NCI-H2107 (cell line): Measurements from ENCODE around the gene SHISA9.

Source experiments
- DNase-seq: peaks from one replicate; lab custom pipeline; 2025; lab: John Stamatoyannopoulos, UW

Gene SHISA9

DNA sequence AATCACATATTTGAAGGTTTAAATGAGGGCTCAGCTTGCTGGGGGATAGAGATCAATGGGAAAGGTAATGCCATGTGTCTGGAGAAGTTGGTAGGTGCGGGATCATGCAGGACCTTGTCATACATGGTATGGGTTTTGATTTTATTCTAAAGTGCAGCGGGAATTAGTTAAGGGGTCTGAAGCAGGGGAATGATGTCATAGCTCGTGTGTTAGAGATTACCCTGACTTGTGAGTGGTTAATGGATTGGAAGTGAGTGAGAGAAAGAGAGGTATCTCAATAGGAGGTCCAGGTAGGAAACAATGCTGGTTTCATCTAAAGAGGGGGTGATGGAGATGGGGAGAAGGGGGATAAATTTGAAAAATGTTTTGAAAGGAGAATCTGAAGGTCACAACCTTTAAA is 280.0 kb downstream of the SHISA9 start:
- DNase-seq = no peak

DNA sequence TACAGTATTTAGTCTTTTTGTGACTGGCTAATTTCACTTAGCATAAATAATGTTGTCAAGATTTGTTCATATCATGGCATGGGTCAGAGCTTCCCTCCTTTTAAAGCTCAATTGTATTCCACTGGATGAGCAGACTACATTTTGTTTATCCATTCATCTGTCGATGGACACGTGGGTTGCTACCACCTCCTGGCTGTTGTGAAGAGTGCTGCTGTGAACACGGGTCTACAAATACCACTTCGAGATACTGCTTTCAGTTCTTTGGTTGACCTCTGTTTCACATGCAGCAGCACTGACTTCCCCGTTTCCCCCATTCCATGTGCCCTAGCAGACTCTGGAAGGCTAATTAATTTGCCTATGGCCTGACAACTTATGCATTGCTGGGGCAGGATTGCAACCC is 285.4 kb downstream of the SHISA9 start:
- no peak for DNase-seq

DNA sequence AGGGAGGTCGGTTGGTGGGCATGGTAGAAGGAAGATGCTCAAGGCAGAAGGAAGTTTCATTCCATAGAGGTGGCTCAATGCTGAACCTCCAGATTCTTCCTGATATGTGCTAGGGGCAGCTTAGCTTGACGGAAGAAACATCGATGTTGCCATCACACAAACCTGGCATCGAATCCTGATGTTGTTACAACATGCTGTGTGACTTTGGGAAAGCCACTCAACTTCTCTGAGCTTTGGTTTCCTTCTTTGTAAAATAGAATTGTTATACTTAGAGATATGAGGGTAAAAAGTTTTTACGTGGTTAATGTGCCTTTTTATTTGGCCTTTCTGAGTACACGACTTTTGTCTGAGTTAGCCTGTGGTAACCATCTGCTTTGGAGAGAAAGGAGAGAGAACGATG is 287.9 kb downstream of the SHISA9 start:
- DNase-seq = no peak

DNA sequence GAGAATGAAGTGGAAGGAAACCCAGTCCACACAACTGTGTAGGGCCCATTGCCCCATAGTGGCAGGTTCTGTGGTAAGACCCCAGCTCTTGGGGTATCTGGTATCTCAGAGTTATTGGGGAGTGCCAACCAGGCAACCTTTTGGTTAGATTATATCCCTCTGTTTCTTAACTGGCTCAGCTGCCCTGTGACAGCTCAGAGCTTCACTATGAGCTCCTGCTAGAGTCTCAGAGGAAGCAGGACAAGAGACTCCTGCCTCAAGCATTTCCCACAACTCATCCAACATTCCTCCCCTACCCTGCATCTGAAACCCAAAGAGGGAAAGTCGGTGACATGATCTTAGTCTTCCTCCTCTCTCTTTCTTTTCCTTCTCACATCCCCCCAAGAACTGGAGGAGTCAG is 292.3 kb downstream of the SHISA9 start:
- no peak for DNase-seq

DNA sequence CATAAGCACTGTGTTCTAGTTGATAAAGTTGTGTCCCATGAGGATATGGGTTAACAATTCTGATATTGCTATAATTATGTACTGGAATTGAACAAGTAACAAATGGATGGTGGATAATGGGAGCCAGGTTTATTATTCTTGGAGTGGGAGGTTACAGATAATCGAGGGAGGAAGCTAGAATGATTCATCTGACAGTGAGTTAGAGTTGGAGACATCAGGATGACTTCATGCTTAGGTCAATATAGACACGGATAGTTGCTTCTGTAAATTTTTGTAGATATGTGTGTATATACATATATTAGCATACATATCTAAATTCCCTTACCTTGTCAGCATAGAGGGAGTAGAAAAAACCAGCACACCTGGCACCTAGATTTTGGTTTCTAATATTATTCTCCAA is 293.4 kb downstream of the SHISA9 start:
- no peak for DNase-seq

DNA sequence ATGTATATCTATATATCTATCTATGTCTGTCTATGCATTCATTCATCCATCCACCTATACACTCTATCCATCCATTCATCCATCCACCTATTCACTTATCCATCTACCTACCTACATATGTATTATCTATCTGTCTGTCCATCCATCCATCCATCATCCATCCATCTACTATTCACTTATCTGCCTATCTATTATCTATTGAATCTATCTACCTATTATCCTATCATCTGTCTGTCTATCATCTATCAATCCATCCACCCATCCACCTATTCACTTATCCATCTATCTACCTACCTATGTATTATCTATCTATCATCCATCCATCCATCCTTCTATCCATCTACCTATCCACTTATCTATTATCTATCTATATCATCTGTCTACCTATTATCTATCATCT is 302.3 kb downstream of the SHISA9 start:
- no peak for DNase-seq

DNA sequence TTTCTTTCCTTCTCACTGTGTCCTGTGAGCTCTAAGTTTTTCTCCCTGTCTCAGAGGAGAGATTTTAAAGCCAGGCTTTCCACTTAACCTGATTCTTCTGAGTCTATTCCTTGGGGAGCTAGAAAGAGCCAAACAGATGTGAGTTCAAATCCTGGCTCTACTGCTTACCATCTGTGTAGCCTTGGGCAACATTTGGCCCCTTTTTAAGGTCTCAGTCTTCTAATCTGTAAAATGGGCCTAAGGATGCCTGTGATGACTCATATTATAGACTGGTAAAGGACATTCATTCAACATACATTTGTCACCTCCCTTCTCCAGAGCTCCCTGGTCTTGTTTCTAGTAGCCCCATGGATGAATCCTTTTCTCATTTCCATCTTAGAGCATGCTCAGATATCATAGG is 304.0 kb downstream of the SHISA9 start:
- DNase-seq = no peak

DNA sequence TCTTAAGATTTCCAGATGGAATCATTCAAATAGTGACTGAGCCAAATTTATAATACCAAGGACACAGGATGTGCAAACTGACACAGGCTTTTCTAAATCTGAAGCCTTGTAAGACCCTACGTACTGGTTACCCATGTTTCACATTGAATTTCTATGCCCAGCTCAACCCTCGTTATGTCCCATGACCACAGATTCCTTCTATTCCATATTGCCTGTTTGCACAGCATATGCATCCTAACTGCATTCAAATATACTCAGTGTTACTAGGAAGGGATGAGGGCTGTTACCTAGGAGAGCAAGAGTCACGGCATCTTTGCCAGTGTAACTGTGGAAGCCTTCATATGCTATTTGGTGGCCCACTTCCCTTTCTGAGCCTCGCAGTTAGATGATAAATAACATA is 305.2 kb downstream of the SHISA9 start:
- DNase-seq = no peak

DNA sequence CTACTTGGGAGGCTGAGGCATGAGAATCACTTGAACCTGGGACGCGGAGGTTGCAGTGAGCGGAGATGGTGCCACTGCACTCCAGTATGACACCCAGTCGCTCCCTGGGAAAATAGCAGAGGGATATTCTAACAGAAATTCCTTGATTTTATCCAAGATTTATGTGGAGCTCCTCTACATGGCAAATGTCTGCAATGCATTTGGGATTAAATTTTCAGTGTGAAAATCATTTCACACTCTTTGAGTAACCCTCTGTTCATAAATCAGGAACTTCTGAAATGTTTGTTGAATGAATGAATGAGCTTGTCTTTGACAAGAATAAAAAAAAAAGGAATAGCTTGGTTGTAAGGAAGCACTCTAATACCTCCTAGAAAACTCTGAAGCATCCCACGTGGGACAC is 305.8 kb downstream of the SHISA9 start:
- DNase-seq = no peak

DNA sequence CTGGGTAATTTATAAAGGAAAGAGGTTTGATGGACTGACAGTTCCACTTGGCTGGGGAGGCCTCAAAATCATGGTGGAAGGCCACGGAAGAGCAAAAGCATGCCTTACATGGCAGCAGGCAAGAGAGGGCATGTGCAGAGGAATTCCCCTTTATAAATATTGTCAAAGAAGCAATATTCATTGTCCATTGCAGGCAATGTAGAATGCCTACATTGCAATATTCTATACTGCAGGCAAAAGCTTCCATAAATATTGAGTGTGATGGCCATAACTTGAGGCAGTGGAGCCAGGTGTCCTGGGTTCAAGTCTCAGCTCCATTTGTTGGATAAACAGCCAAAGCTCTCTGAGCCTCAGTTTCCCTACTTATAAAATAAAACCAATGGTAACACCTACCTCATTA is 322.3 kb downstream of the SHISA9 start:
- DNase-seq = no peak

DNA sequence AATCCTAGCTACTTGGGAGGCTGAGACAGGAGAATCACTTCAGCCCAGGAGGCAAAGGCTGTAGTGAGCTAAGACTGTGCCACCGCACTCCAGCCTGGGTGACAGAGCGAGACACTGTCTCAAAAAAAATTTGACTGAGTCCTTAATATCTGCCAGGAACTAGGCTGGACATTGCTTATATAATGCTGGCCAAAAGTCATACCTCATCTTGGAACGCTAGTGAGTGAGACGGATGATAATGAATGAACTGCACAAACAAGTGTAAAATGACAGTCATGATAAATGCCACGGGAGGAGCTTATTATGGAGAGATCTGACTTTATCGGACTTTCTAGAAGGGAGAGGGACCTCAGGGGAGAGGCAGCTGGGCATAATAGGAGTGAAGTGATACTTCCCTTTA is 327.6 kb downstream of the SHISA9 start:
- DNase-seq = no peak

DNA sequence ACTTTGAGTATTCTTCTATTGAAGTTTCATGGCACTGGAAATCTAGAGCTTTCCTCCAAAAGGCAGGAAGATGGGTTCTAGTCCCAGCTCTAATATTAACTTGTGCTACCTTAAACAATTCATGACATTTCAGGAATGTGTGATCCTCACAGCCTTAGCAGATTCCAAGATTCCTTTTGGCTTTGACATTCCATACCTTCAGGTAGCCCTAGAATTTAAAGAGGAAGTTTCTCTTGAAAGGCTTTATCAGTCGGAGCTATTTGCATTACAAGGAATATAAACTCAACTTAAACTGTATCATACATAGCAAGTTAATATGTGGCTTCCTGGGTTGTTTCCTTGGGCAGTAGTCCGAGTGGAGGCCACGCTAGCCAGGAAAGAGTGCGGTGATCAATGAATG is 330.0 kb downstream of the SHISA9 start:
- no peak for DNase-seq

DNA sequence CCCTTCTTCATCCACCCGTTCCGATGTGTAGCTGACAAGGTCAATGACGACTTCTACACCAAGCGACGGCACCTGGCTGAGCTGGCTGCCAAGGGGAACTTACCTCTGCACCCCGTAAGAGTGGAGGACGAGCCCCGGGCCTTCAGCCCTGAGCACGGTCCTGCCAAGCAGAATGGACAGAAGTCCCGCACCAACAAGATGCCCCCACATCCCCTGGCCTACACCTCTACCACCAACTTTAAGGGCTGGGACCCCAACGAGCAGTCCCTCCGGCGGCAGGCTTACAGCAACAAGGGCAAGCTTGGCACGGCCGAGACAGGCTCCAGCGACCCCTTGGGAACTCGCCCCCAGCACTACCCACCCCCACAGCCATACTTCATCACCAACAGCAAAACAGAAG is 333.6 kb downstream of the SHISA9 start:
- DNase-seq = no peak

DNA sequence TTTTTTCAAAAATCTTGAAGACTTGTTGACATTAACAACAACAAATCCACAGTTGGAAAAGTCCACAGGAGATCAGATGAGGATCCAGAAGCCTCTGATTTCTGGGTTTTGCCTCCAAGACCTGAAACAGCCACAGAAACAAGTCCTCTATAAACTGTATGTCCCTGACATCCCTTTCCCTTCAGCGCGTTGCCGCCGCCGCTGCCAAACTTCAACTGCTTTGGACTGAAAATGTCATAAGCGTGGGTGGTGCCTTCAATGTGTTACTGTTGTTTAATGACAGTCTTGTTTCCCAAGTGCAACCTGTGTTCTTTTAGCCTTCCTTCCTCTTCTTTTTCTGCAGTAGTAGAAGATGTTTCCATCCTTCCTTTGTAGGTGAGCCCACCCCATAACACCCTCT is 334.9 kb downstream of the SHISA9 start:
- no peak for DNase-seq

DNA sequence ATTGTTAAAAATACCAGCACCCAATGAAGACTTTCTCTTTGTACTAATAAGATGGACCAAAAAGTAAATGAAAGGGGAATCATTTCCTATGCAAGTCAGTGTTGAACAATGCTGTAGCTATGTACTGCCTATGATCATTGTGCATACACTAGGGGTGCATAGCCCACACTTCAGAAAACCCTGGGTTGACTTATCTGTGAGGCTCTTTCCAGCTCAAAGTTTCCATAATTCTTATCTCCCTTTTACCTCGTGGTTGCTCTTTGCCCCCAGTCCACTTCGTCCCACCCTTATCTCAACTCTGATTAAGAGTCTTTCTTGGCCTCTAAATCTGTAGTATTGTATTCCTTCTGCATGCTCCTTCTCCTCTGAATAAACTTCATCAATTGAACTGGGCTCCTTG is 336.8 kb downstream of the SHISA9 start:
- no peak for DNase-seq

DNA sequence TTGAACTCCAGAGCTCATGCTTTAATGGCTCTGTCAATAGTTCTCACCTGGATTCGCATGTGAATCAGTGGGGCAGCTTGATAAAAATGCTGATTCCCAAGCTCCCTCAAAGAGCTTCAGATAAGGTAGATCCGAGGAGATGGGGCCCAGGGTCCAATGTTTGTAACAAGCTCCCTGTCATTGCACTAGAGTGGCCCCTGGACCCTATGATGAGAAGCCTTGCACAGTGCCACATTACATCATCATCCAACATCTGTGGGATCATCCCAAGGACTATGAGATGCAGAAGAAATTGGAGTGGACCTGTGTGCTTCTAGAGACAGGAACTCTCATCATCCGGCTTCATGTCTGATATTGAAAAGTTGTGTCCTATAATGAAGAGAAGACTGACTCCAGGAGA is 340.8 kb downstream of the SHISA9 start:
- no peak for DNase-seq

DNA sequence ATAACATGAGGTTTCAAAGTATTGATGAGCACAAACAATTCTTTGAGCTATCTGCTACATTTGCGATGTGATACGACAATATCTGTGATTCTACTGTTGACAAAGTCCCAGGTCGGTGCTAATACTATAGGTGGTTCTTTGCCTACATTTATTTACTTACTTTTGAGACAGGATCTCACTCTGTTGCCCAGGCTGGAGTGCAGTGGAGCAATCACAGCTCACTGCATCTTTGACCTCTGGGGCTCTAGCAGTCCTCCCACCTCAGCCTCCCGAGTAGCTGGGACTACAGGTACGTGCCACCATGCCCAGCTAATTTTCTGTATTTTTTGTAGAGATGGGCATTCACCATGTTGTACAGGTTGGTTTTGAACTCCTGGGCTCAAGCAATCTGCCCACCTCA is 343.4 kb downstream of the SHISA9 start:
- no peak for DNase-seq

DNA sequence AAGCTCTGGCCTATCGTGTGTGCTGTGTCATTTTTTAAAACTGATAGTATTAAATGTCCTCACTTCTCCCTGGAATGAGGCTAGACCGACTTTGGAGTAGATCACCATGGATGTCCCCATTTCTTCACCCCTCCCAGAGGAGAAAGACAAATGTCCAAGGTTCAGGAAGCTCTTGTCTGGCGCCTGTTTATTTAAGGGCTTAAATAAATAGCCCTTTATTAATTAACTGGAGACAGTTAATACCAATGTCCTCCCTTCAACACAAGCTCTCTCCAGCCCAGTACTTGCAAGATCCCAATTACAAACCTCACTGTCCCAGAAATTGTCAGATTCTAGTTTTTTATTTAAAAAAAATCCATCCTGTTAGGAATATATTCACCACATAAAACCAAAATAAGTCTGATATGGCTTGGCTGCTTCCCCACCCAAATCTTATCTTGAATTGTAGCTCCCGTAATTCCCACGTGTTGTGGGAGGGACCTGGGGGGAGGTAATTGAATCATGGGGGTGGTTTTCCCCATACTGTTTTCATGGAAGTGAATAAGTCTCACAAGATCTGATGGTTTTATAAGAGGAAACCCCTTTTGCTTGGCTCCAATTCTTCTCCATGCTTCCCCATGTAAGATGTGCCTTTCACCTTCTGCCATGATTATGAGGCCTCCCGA is 344.4 kb downstream of the SHISA9 start:
- DNase-seq = no peak

DNA sequence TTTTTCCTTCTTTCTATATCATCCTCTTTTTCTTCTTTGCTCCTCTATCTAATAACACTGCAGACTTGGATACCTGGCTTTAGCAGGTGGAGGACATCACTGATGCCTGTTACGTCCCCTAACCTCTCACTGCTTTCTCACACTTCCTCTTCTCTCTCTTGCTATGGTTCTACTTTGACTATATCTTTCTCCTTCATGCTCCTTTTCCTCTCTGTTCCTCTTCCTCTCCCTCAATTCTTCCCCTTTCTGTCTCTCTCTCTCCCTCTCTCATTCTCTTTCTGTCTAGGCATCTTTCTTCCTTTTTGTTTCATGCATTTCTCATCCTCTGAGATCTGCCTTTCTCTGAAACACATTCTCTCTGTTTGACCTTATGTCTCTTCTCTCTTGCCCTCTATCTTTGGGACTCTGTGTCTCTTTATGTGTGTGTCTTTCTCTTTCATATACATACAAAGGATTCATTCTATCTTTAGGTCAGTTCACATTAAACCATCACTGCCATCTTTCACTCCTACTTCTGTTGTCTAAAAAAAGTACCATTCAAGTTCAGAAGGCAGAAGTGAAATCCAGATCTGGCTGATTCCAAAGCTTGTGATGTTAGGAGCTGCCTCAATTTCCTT is 353.7 kb downstream of the SHISA9 start:
- DNase-seq = no peak

DNA sequence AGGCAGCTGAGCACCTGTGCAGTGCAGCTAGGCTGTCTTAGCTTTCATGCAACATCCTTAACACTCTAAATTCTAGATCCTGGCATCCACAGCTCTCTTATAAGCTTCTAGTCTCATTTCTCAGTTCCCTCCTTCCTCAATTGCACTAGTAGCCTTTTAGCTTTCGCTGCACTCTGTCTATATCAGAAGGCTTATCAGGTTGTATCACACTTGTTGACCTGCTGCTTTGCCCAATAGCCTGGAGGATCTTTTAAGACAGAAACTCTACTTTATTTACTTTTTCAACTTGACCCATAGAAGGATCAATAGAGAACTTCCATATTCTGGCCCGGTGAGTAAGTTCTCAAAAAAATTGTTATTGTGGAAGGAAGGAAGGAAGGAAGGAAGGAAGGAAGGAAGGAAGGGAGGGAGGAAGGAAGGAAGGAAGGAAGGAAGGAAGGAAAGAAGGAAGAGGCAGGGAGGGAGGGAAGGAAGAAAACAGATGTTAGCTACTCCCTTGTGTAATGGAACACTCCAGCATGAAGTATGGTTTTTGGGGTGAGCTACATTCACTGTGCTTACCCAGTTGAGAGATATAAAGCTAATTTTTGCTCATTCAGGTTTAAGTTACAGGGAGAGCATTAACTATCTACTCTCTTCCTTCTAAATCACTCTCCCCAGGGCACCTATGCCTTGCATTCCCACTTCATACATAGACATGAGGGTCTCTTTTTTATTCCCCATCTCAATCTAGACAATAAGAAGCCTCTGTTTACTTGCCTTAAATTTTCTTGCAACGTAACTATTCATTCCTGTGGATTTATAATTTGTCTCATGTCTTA is 361.1 kb downstream of the SHISA9 start:
- no peak for DNase-seq

DNA sequence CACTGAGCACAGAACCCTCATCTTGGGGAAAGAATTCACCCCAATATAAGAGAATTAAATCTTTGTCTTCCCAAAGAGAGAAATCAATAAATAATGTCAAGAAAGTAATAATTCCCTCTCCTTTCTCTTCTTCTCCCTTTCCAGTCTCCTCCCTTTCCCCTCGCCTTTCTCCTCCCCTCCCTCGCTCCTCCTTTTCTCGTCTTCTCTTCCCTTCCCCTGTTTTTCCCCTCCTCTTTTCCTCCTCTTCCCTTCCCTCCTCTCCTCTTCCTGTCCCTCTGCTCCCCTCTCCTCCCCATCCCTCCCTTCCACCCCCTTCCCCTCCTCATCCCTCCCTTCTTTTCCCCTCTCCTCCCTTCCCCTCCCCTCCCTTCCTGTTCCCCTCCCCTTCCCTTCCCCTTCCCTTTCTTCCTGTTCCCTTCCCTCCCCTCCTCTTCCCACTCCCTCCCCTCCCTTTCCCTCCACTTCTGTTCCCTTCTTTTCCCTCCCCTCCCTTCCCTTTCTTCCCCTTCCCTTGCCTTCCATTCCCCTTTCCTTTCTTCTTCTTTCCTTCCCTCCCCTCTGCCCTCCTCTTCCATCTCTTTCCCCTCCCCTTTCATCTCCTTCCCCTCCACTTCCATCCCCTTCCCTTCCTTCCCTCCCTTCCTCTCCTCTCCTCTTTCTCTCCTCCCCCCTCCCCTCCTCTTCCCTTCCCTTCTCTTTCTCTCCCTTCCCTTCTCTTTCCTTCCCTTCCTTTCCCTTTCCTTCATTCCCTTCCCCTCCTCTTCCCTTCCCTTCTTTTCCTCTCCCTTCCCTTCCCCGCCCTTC is 363.6 kb downstream of the SHISA9 start:
- DNase-seq = no peak

DNA sequence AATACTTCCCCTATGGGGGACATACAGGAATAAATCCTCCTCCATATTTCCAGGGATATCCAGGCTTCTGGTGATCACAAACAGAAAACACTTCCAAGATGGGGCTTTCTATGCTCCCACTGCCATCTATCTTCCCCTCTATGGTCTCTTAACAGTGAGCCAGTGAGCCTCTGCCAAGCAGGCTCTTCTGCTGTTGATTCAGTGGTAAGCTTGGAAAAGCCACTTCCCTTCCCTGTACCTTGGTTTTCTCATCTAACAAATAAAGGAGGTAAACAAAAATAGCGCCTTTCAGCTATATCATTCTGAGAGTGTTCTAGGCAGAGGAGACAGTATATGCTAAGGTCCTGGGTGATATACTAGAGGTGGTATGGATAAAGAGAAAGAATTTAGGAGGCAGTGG is 368.0 kb downstream of the SHISA9 start:
- DNase-seq = no peak
